Astrocyte (in vitro differentiated cells and primary cell): Measurements from ENCODE around the gene RAE1. TPM values are rescaled to one million over a fixed set of nuclear protein-coding genes. Genes with fewer than 3 reads are reported as not detected.

Experiments
- DNase-seq: peaks from one replicate; pipeline ENCODE4 v3.0.0-alpha.2; 2010; ENCODE audit warnings: low read depth
- FAIRE-seq: peaks from 2 replicates; lab custom pipeline; 2011; peaks lifted over from hg19 to GRCh38; lab: Jason Lieb, UNC
- H2AFZ ChIP-seq: 2 replicates; pipeline ENCODE4 v1.6.0; 2012; ENCODE audit warnings: low read depth, low read length, inconsistent platforms
- H3K27ac ChIP-seq: 2 replicates; pipeline ENCODE4 v1.5.1; 2011; ENCODE audit warnings: low read depth, low read length, inconsistent platforms
- H3K27me3 ChIP-seq: 2 replicates; pipeline ENCODE4 v1.6.0; 2011; ENCODE audit warnings: low read length, inconsistent platforms; ENCODE audit not compliant: insufficient read depth
- H3K36me3 ChIP-seq: 2 replicates; pipeline ENCODE4 v1.5.1; 2011; ENCODE audit warnings: low read length, inconsistent platforms; ENCODE audit not compliant: insufficient read depth
- H3K4me1 ChIP-seq: 2 replicates; pipeline ENCODE4 v1.5.1; 2011; ENCODE audit warnings: low read length, inconsistent platforms; ENCODE audit not compliant: insufficient read depth
- H3K4me2 ChIP-seq: 2 replicates; pipeline ENCODE4 v1.6.0; 2012; ENCODE audit warnings: low read length, inconsistent platforms
- H3K4me3 ChIP-seq: 2 replicates; pipeline ENCODE4 v1.5.1; 2011; ENCODE audit warnings: low read depth, mild to moderate bottlenecking, low read length, inconsistent platforms; ENCODE audit not compliant: insufficient read depth
- H3K79me2 ChIP-seq: 2 replicates; pipeline ENCODE4 v1.6.0; 2012; ENCODE audit warnings: mild to moderate bottlenecking, low read length, inconsistent platforms; ENCODE audit not compliant: insufficient read depth
- H3K9ac ChIP-seq: 2 replicates; pipeline ENCODE4 v1.6.0; 2012; ENCODE audit warnings: mild to moderate bottlenecking, low read length, inconsistent platforms
- H3K9me3 ChIP-seq: 2 replicates; pipeline ENCODE4 v1.5.1; 2012; ENCODE audit warnings: low read depth, mild to moderate bottlenecking, low read length, inconsistent platforms; ENCODE audit not compliant: insufficient read depth
- H4K20me1 ChIP-seq: 2 replicates; pipeline ENCODE4 v1.6.0; 2012; ENCODE audit warnings: low read length, inconsistent platforms; ENCODE audit not compliant: insufficient read depth
- H3K27ac Mint-ChIP-seq: one replicate; pipeline ENCODE4 v1.8.0; 2021; ENCODE audit warnings: mild to moderate bottlenecking, mixed read lengths; ENCODE audit not compliant: unreplicated experiment
- H3K27me3 Mint-ChIP-seq: one replicate; pipeline ENCODE4 v1.8.0; 2021; ENCODE audit warnings: low read depth, mixed read lengths; ENCODE audit not compliant: unreplicated experiment
- H3K36me3 Mint-ChIP-seq: one replicate; pipeline ENCODE4 v1.8.0; 2021; ENCODE audit warnings: low read depth, mixed read lengths; ENCODE audit not compliant: unreplicated experiment
- H3K4me1 Mint-ChIP-seq: one replicate; pipeline ENCODE4 v1.8.0; 2021; ENCODE audit warnings: low read depth, mixed read lengths; ENCODE audit not compliant: unreplicated experiment
- H3K4me3 Mint-ChIP-seq: one replicate; pipeline ENCODE4 v1.8.0; 2021; ENCODE audit warnings: mild to moderate bottlenecking, moderate library complexity, mixed read lengths; ENCODE audit not compliant: unreplicated experiment
- H3K9me3 Mint-ChIP-seq: one replicate; pipeline ENCODE4 v1.8.0; 2021; ENCODE audit warnings: mild to moderate bottlenecking, mixed read lengths; ENCODE audit not compliant: unreplicated experiment
- CTCF ChIP-seq: IDR thresholded peaks from 2 replicates; pipeline ENCODE4 v1.5.1; 2011; ENCODE audit warnings: low read depth, mild to moderate bottlenecking, inconsistent platforms, low read length, moderate library complexity; ENCODE audit not compliant: insufficient read depth
- EZH2 ChIP-seq: IDR thresholded peaks from 2 replicates; pipeline ENCODE4 v1.6.1; 2012; ENCODE audit warnings: mild to moderate bottlenecking, low read length, inconsistent platforms; ENCODE audit not compliant: insufficient read depth
- total RNA-seq: library from RNA; stranded (reverse); gene quantifications from 2 replicates; pipeline ENCODE4 v1.2.1, GENCODE V29; 2021

Gene RAE1
- total RNA-seq, 1 donor from 2014 or later = 31.1 TPM

- no peak overlapping the region for H3K27ac ChIP-seq
Measured at GRCh38 chr20:57391439-57392301, 40.6 kb downstream of the RAE1 start.

GRCh38 chr20:57392512-57393271, 41.6 kb downstream of the RAE1 start:
- Histone ChIP-seq H3K9me3 (no peaks in the 10 kb centered on the region), H3K9ac (peak overlapping the region; percentile 65), H3K4me2 (peak overlapping the region; percentile 84), H3K79me2 (peaks cover 45% of the 10 kb centered on the region), H3K4me3 (peak overlapping the region; percentile 55), H4K20me1 (peaks cover 40% of the 10 kb centered on the region), H3K27me3 (no peaks in the 10 kb centered on the region), H3K27ac (no peak overlapping the region), H3K4me1 (peaks cover 28% of the 10 kb centered on the region), H3K36me3 (no peaks in the 10 kb centered on the region), H2AFZ (no peak overlapping the region)
- no peak for DNase-seq
- Mint-ChIP-seq H3K36me3 (peaks cover 13% of the 10 kb centered on the region), H3K27ac (peak overlapping the region; percentile 66), H3K27me3 (no peaks in the 10 kb centered on the region), H3K9me3 (no peaks in the 10 kb centered on the region), H3K4me1 (peaks cover 29% of the 10 kb centered on the region), H3K4me3 (peak overlapping the region; percentile 89)
- no peak for FAIRE-seq
- no peak for TF ChIP-seq CTCF
- TF ChIP-seq EZH2 = no peak

More at GRCh38 chr20:57391439-57392301, 40.6 kb downstream of the RAE1 start:
- H2AFZ ChIP-seq = peak overlapping the region; percentile 73
- Mint-ChIP-seq H3K4me1 (peaks cover 29% of the 10 kb centered on the region), H3K27me3 (no peaks in the 10 kb centered on the region), H3K9me3 (no peaks in the 10 kb centered on the region), H3K27ac (no peak overlapping the region), H3K4me3 (peak overlapping the region; percentile 89), H3K36me3 (peaks cover 10% of the 10 kb centered on the region)
- peaks cover 28% of the 10 kb centered on the region for H3K4me1 ChIP-seq
- H3K9me3 ChIP-seq = no peaks in the 10 kb centered on the region
- H3K4me2 ChIP-seq = peak overlapping the region; percentile 84
- H3K79me2 ChIP-seq = peaks cover 37% of the 10 kb centered on the region
- no peak for FAIRE-seq
- peak overlapping the region; percentile 66 for H3K4me3 ChIP-seq
- H3K9ac ChIP-seq = peak overlapping the region; percentile 79
- no peaks in the 10 kb centered on the region for H3K36me3 ChIP-seq
- no peak for TF ChIP-seq EZH2
- TF ChIP-seq CTCF = no peak
- DNase-seq = no peak
- H4K20me1 ChIP-seq = peaks cover 30% of the 10 kb centered on the region
- H3K27me3 ChIP-seq = no peaks in the 10 kb centered on the region
